Body of pancreas (tissue), 4 donors: Measurements from ENCODE around the gene MPHOSPH6. TPM values are rescaled to one million over a fixed set of nuclear protein-coding genes. Genes with fewer than 3 reads are reported as not detected.

ENCODE experiments used
- ATAC-seq: fragments of 150-250 bp; one replicate; pipeline ENCODE4 v1.9.1; 2016
- DNase-seq, 4 donors: peaks; one replicate each; pipeline ENCODE4 v3.0.0-alpha.2; 2019
- H3K27ac ChIP-seq, 4 donors: fragments of 200-600 bp; sonication (generic); 1 replicate in 3 of 4; 2 replicates in 1 of 4; pipeline versions ENCODE4 v1.5.1 to v1.6.1; 2016 to 2019; ENCODE audit warnings: mild to moderate bottlenecking in 1 of 4, mixed read lengths in 1 of 4, moderate library complexity in 1 of 4
- H3K27me3 ChIP-seq, 2 donors: fragments of 200-600 bp; sonication (generic); one replicate each; pipeline ENCODE4 v1.6.0; 2016; ENCODE audit warnings: mild to moderate bottlenecking in 1 of 2
- H3K36me3 ChIP-seq, 2 donors: fragments of 200-600 bp; sonication (generic); replicated peaks in 1 of 2; 2 replicates each; pipeline ENCODE4 v1.5.1; 2016; ENCODE audit warnings: low read depth in 2 of 2; ENCODE audit not compliant: insufficient read depth in 1 of 2
- H3K4me1 ChIP-seq: fragments of 200-600 bp; sonication (generic); one replicate; pipeline ENCODE4 v1.6.0; 2016
- H3K4me3 ChIP-seq, 2 donors: fragments of 200-600 bp; sonication (generic); 1 replicate in 1 of 2; 2 replicates in 1 of 2; pipeline ENCODE4 v1.5.1; 2016 to 2019
- H3K9me3 ChIP-seq, 3 donors: fragments of 200-600 bp; sonication (generic); 1 replicate in 2 of 3; 2 replicates in 1 of 3; pipeline ENCODE4 v1.5.1; 2016
- POLR2A ChIP-seq, 3 donors: fragments of 450-650 bp; IDR thresholded peaks; one replicate each; pipeline ENCODE4 v1.6.1; 2016; ENCODE audit warnings: antibody characterized with exemption in 3 of 3, mild to moderate bottlenecking in 2 of 3
- WGBS, 2 donors: methylation state at CpG; one replicate each; pipeline ENCODE4 v1.1.5; 2017; 5-methylcytosine and 5-hydroxymethylcytosine counted together
- intact Hi-C: fragments of 100-400 bp; cut with DNase I; formaldehyde crosslinking; loops from one replicate; pipeline ENCODE4 v1.15.1; 2023
- total RNA-seq, 2 donors: library from RNA; depleted of rRNA; stranded (reverse); fragments of >200 nt; gene quantifications; one replicate each; pipeline ENCODE4 v1.1.0, GENCODE V29; 2016
- TF ChIP-seq, protein P1 (sequence below), 7 experiments: fragments of 450-650 bp in 4 of 7; fragments of 200-600 bp in 3 of 7; sonication (generic) in 3 of 7; IDR thresholded peaks; one replicate each; pipeline ENCODE4 v1.5.1; 2016 to 2019; ENCODE audit warnings: antibody characterized with exemption in 7 of 7

Gene MPHOSPH6
- total RNA-seq, 2 donors from 2014 or later, result 13.5 to 21.0 TPM

DNA sequence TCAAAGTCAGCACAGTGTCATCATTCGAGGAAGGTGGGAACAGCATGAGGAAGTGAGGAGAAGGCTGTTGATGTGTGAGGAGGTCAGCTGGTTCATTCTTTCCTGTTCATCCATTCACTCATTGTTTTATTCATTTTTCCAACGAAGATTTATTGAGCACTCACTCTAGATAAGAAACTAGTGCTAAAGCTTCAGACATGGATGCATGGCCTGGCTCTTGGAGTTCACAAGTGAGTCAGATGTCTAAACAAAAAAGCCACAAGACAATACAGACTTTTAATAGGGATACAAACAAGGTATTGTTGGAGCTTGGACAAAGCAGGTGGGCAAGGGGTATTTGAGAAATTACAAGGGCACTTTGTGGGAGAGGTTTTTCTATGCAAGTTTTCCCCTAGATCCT, 31.3 kb upstream of the MPHOSPH6 start:
- H3K4me3 ChIP-seq, result no peak overlapping the region
- intact Hi-C loops, result no loop called here
- no peak overlapping the region for H3K27ac ChIP-seq
- WGBS, 2 donors, result 38 to 45% methylated on average over 2 of the region's 2 CpGs
- no peaks in the 10 kb centered on the region for H3K4me1 ChIP-seq
- H3K9me3 ChIP-seq, result no peaks in the 10 kb centered on the region
- TF ChIP-seq, protein P1, sequence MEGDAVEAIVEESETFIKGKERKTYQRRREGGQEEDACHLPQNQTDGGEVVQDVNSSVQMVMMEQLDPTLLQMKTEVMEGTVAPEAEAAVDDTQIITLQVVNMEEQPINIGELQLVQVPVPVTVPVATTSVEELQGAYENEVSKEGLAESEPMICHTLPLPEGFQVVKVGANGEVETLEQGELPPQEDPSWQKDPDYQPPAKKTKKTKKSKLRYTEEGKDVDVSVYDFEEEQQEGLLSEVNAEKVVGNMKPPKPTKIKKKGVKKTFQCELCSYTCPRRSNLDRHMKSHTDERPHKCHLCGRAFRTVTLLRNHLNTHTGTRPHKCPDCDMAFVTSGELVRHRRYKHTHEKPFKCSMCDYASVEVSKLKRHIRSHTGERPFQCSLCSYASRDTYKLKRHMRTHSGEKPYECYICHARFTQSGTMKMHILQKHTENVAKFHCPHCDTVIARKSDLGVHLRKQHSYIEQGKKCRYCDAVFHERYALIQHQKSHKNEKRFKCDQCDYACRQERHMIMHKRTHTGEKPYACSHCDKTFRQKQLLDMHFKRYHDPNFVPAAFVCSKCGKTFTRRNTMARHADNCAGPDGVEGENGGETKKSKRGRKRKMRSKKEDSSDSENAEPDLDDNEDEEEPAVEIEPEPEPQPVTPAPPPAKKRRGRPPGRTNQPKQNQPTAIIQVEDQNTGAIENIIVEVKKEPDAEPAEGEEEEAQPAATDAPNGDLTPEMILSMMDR (IDR thresholded peaks at IDR 0.05), result no peak
- TF ChIP-seq POLR2A (IDR thresholded peaks at IDR 0.05), result no peak
- H3K27me3 ChIP-seq, result no peaks in the 10 kb centered on the region
- H3K36me3 ChIP-seq, result no peaks in the 10 kb centered on the region
- DNase-seq, result no peak
- no peak for ATAC-seq

DNA sequence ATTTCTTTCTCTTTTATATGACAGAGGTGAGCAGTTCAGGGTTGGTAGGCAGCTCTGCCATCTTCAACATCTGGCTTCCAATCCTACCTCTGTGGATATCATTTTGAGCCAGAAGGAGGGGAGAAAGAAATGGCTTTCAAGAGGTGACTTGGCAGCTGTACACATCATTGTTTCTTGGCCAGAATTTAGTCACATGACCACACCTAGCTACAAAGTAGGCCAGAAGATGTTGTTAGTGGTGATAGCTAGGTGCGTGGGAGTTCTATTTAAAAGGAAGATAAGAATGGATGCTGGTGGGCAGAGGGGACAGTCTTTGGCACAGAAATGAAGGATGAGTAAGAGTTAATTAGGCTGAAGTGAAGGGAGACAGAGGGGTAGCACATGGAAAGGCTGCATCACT, 29.2 kb upstream of the MPHOSPH6 start:
- Histone ChIP-seq H3K27ac (no peak overlapping the region), H3K27me3 (no peaks in the 10 kb centered on the region), H3K4me3 (no peak overlapping the region), H3K4me1 (no peaks in the 10 kb centered on the region), H3K9me3 (no peaks in the 10 kb centered on the region), H3K36me3 (no peaks in the 10 kb centered on the region)
- no peak for TF ChIP-seq POLR2A (IDR thresholded peaks at IDR 0.05)
- TF ChIP-seq, protein P1 (IDR thresholded peaks at IDR 0.05), result no peak
- intact Hi-C loops, result no loop called here
- whole genome bisulfite sequencing, 2 donors, result 62 to 70% methylated on average over 1 of the region's 1 CpG
- no peak for ATAC-seq
- DNase-seq, result no peak

DNA sequence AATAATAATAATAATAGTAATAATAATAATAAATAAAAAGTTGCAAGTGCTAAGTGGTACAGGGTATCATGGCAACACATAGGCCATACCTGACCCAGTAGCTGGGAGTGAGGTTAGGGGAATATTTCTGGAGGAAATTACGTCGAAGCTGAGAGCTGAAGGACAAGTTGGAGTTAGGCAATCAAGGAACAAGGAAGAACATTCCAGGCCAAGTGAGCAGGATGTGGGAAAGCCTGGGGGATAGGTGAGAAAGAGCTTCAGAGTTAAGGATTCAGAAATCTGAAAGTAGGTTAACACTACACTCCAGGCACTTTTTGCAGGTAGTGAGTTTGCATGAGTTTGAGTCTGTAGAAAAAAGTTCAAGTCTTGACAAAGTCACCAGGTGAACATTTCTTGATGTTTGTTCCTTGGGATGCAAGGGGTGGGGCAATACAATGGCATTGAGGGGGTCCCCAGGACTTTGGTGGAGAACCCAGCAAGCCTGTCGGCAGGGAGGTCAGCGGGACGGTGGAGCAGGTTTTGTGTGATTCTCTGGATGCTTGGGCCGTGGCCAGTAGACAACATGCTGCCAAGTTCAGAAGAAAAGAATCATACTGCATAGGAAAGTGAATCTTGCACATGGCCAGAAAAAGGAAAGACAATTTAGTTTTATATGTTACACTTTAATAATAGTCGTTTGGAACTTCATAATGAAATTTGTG, 27.7 kb upstream of the MPHOSPH6 start:
- DNase-seq (no peak), ATAC-seq (no peak)
- Histone ChIP-seq H3K4me3 (no peak overlapping the region), H3K4me1 (no peaks in the 10 kb centered on the region), H3K27me3 (no peaks in the 10 kb centered on the region), H3K9me3 (no peaks in the 10 kb centered on the region), H3K27ac (no peak overlapping the region), H3K36me3 (no peaks in the 10 kb centered on the region)
- intact Hi-C loops, result no loop called here
- 44 to 50% methylated on average over 7 of the region's 7 CpGs for WGBS, 2 donors
- TF ChIP-seq POLR2A (IDR thresholded peaks at IDR 0.05), result no peak
- TF ChIP-seq, protein P1 (IDR thresholded peaks at IDR 0.05), result no peak

DNA sequence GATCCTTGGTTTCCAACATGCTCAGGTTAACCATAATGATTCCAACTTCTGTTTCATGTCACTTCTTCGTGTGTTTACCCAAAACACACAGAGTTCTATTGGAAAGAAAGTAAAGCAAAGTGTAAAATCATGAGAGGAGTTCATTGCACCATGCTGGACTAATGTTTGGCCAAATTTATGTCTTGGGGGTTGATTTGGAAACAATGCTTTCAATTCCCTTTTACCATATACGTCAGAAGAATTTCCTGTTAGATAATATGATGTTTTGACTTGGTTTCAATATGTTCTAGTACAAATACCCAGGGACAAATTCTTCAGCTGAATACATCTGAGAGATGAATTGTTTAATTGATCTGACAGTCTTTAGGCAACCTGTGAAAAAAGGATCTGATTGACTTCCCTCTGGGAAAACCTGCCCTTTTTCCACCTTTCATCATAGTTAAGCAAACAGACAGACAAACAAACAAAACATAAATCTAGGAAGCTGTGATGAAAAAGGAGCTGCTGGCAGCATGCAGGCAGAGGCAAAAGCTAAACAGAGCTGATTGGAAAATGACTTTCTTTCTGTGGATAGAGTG, 26.0 kb upstream of the MPHOSPH6 start:
- Histone ChIP-seq H3K4me1 (no peaks in the 10 kb centered on the region), H3K27ac (peak overlapping the region in 1 of 4 donors; percentile 71), H3K27me3 (no peaks in the 10 kb centered on the region), H3K36me3 (no peaks in the 10 kb centered on the region), H3K4me3 (no peak overlapping the region), H3K9me3 (no peaks in the 10 kb centered on the region)
- no peak for TF ChIP-seq POLR2A (IDR thresholded peaks at IDR 0.05)
- TF ChIP-seq, protein P1 (IDR thresholded peaks at IDR 0.05), result no peak
- intact Hi-C loops, result no loop called here
- no peak for DNase-seq
- ATAC-seq, result no peak
- WGBS, 2 donors, result 18 to 24% methylated on average over 2 of the region's 2 CpGs

DNA sequence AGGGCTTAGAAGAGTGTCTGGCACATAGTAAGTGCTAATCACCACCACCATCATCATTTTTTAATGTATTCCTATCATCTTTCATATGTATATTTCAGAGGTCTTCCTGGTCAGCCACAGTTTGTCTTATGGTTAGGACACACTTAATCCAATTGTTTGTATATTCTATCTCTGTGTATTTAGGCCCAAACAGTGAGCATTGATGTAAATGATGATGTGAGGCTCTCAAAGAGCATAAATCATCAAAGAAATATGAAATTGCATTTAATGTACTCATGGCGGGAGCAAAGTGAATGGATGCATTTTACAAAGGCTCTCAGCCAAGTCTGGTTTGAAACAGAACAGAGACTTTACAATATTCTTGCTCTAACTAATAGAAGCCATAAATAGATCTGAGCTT, 24.1 kb upstream of the MPHOSPH6 start:
- TF ChIP-seq, protein P1 (IDR thresholded peaks at IDR 0.05), result no peak
- no peaks in the 10 kb centered on the region for H3K36me3 ChIP-seq
- no peaks in the 10 kb centered on the region for H3K4me1 ChIP-seq
- H3K27ac ChIP-seq, result no peak overlapping the region
- no peak for DNase-seq
- H3K9me3 ChIP-seq, result no peaks in the 10 kb centered on the region
- intact Hi-C loops, result no loop called here
- ATAC-seq, result no peak
- 86 to 100% methylated on average over 1 of the region's 1 CpG for WGBS, 2 donors
- H3K27me3 ChIP-seq, result no peaks in the 10 kb centered on the region
- H3K4me3 ChIP-seq, result no peak overlapping the region
